Endothelial cell of umbilical vein (primary cell): ENCODE data around the gene BCAS3.

Source experiments
- EZH2 ChIP-seq: IDR thresholded peaks from 2 replicates; pipeline ENCODE4 v1.6.1; 2012; ENCODE audit warnings: borderline replicate concordance, low read depth, mild to moderate bottlenecking, moderate library complexity, low read length, inconsistent platforms; ENCODE audit not compliant: severe bottlenecking
- GATA2 ChIP-seq: IDR thresholded peaks from 2 replicates; pipeline ENCODE4 v1.7.0; 2011; ENCODE audit warnings: low read depth, mild to moderate bottlenecking, moderate library complexity, mixed read lengths, low read length; ENCODE audit not compliant: insufficient read length, insufficient read depth
- JUN ChIP-seq: IDR thresholded peaks from 2 replicates; pipeline ENCODE4 v1.6.1; 2011; ENCODE audit warnings: borderline replicate concordance, low read depth; ENCODE audit not compliant: insufficient read length, insufficient read depth
- MYC ChIP-seq: IDR thresholded peaks from one replicate; pipeline ENCODE4 v1.6.1; 2011; ENCODE audit warnings: mild to moderate bottlenecking, low read depth, low read length
- POLR2A ChIP-seq: IDR thresholded peaks from 2 replicates; pipeline ENCODE4 v1.6.1; 2012; ENCODE audit warnings: low read depth, mild to moderate bottlenecking, control low read depth, low read length
- POLR2AphosphoS5 ChIP-seq: IDR thresholded peaks from 2 replicates; pipeline ENCODE4 v1.6.1; 2012; ENCODE audit warnings: low read depth, mild to moderate bottlenecking, control low read depth, low read length, moderate library complexity; ENCODE audit not compliant: insufficient read depth
- TF ChIP-seq, protein P1 (sequence below): IDR thresholded peaks from 2 replicates; pipeline ENCODE4 v1.6.1; 2011; ENCODE audit not compliant: insufficient read depth, insufficient read length
- TF ChIP-seq, protein P2 (sequence below), 2 donors: IDR thresholded peaks; 1 replicate in 1 of 2; 2 replicates in 1 of 2; pipeline ENCODE4 v1.5.1; 2011; ENCODE audit warnings: low read length in 2 of 2, mild to moderate bottlenecking in 2 of 2, moderate library complexity in 2 of 2, control low read depth in 1 of 2, inconsistent platforms in 1 of 2, low read depth in 1 of 2; ENCODE audit not compliant: insufficient read depth in 1 of 2; ENCODE audit errors: extremely low read depth in 1 of 2

- TF ChIP-seq, protein P1, sequence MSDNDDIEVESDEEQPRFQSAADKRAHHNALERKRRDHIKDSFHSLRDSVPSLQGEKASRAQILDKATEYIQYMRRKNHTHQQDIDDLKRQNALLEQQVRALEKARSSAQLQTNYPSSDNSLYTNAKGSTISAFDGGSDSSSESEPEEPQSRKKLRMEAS, result no peak
- no peak for TF ChIP-seq POLR2AphosphoS5
- no peak for TF ChIP-seq GATA2
- TF ChIP-seq, protein P2, sequence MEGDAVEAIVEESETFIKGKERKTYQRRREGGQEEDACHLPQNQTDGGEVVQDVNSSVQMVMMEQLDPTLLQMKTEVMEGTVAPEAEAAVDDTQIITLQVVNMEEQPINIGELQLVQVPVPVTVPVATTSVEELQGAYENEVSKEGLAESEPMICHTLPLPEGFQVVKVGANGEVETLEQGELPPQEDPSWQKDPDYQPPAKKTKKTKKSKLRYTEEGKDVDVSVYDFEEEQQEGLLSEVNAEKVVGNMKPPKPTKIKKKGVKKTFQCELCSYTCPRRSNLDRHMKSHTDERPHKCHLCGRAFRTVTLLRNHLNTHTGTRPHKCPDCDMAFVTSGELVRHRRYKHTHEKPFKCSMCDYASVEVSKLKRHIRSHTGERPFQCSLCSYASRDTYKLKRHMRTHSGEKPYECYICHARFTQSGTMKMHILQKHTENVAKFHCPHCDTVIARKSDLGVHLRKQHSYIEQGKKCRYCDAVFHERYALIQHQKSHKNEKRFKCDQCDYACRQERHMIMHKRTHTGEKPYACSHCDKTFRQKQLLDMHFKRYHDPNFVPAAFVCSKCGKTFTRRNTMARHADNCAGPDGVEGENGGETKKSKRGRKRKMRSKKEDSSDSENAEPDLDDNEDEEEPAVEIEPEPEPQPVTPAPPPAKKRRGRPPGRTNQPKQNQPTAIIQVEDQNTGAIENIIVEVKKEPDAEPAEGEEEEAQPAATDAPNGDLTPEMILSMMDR (IDR thresholded peaks at IDR 0.05; ENCODE audit: extremely low read depth in 1 of 2, insufficient read depth in 1 of 2, low read depth in 1 of 2, low read length in 2 of 2), result no peak
- no peak for TF ChIP-seq EZH2
- TF ChIP-seq JUN, result no peak
- TF ChIP-seq POLR2A, result no peak
- TF ChIP-seq MYC, result no peak
Measured at GRCh38 chr17:61318684-61319098, 641.0 kb downstream of the BCAS3 start.
